Natural killer cell treated with Interleukin-12 subunit alpha and Interleukin-12 subunit beta and Interleukin-15 and Interleukin-18, amount 100 ng/mL, for 72 hours (primary cell): ENCODE results near the gene ARFIP1. TPM values are rescaled to one million over a fixed set of nuclear protein-coding genes. Genes with fewer than 3 reads are reported as not detected.

Experiments
- total RNA-seq, 2 donors: library from RNA; stranded (reverse); gene quantifications; one replicate each; pipeline ENCODE4 v1.2.3, GENCODE V29; 2022

Gene ARFIP1
- total RNA-seq, 2 donors from 2014 or later, result 17.8 to 21.0 TPM

Other genes with a start within 250 kb of the ARFIP1 start
- 10 to 100 TPM; 70.9 to 74.1 TPM for gene FBXW7, start 243.9 kb upstream of the ARFIP1 start, total RNA-seq
- gene TMEM154, start 100.0 kb upstream of the ARFIP1 start, total RNA-seq, result 10 to 100 TPM; 14.9 to 23.2 TPM
- under 1 TPM; 0.36 to 0.45 TPM for gene TIGD4, start 224 bp upstream of the ARFIP1 start, total RNA-seq
- gene FHDC1, start 156.4 kb downstream of the ARFIP1 start, total RNA-seq, result under 1 TPM; 0.33 to 0.42 TPM